HG03571 (cell line): Measurements from ENCODE around the gene WDR64.
"Not testable (repeated sequence)": the region's sequence is repeated elsewhere in the genome, so short reads cannot be mapped to it uniquely, and the experiment has no call there.

Source experiments
- ATAC-seq: cut with Tn5 transposase; IDR thresholded peaks from one replicate; pipeline ENCODE4 v1.9.1; 2021; ENCODE audit not compliant: unreplicated experiment

WDR64 gene

GRCh38 chr1:241654641-241655040 is 2.6 kb downstream of the WDR64 start:
- ATAC-seq, result no peak

GRCh38 chr1:241658081-241658793 is 6.2 kb downstream of the WDR64 start:
- ATAC-seq, result no peak

- not testable (repeated sequence) for ATAC-seq
Measured at GRCh38 chr1:241659016-241659415, 6.9 kb downstream of the WDR64 start.

GRCh38 chr1:241660424-241660972 is 8.4 kb downstream of the WDR64 start:
- no peak for ATAC-seq

GRCh38 chr1:241666419-241666818 is 14.3 kb downstream of the WDR64 start:
- ATAC-seq, result no peak

- no peak for ATAC-seq
Measured at GRCh38 chr1:241672301-241672700, 20.2 kb downstream of the WDR64 start.

- no peak for ATAC-seq
Measured at GRCh38 chr1:241674805-241675384, 22.8 kb downstream of the WDR64 start.

GRCh38 chr1:241675983-241676382 is 23.9 kb downstream of the WDR64 start:
- no peak for ATAC-seq

GRCh38 chr1:241677201-241677600 is 25.1 kb downstream of the WDR64 start:
- peak; percentile 78 for ATAC-seq

- no peak for ATAC-seq
Measured at GRCh38 chr1:241678536-241678935, 26.5 kb downstream of the WDR64 start.

- no peak for ATAC-seq
Measured at GRCh38 chr1:241679404-241679803, 27.3 kb downstream of the WDR64 start.

GRCh38 chr1:241679961-241680360 is 27.9 kb downstream of the WDR64 start:
- ATAC-seq, result no peak

GRCh38 chr1:241681861-241682448 is 29.9 kb downstream of the WDR64 start:
- not testable (repeated sequence) for ATAC-seq

GRCh38 chr1:241682921-241683320 is 30.8 kb downstream of the WDR64 start:
- ATAC-seq, result no peak

- no peak for ATAC-seq
Measured at GRCh38 chr1:241684108-241684507, 32.0 kb downstream of the WDR64 start.

- no peak for ATAC-seq
Measured at GRCh38 chr1:241688940-241689368, 36.9 kb downstream of the WDR64 start.

- no peak for ATAC-seq
Measured at GRCh38 chr1:241695246-241696171, 43.4 kb downstream of the WDR64 start.

GRCh38 chr1:241696172-241696814 is 44.2 kb downstream of the WDR64 start:
- no peak for ATAC-seq

GRCh38 chr1:241696815-241697639 is 44.9 kb downstream of the WDR64 start:
- no peak for ATAC-seq

- ATAC-seq, result no peak
Measured at GRCh38 chr1:241697640-241698018, 45.5 kb downstream of the WDR64 start.
